WERI-Rb-1 (cell line): ENCODE results near the gene IRF2.

Experiments used
- DNase-seq: peaks from one replicate; pipeline ENCODE4 v3.0.0-alpha.2; 2020
- H3K27ac ChIP-seq: fragments of 250-450 bp; sonication (Bioruptor Pico); 2 replicates; pipeline ENCODE4 v1.5.1; 2020; ENCODE audit warnings: mild to moderate bottlenecking, moderate library complexity
- H3K27me3 ChIP-seq: fragments of 250-450 bp; sonication (Bioruptor Pico); 2 replicates; pipeline ENCODE4 v1.5.1; 2021; ENCODE audit warnings: mild to moderate bottlenecking, low read depth, moderate library complexity; ENCODE audit not compliant: insufficient read depth, severe bottlenecking
- H3K36me3 ChIP-seq: fragments of 250-450 bp; sonication (Bioruptor Pico); 2 replicates; pipeline ENCODE4 v1.5.1; 2020; ENCODE audit warnings: mild to moderate bottlenecking, moderate library complexity
- H3K4me3 ChIP-seq: 2 replicates; pipeline ENCODE4 v1.5.1; 2011; ENCODE audit warnings: low read depth, mild to moderate bottlenecking, control low read depth, low read length
- H3K9me3 ChIP-seq: fragments of 250-450 bp; sonication (Bioruptor Pico); 2 replicates; pipeline ENCODE4 v1.5.1; 2021; ENCODE audit warnings: mild to moderate bottlenecking, moderate library complexity; ENCODE audit not compliant: severe bottlenecking
- CTCF ChIP-seq: IDR thresholded peaks from 2 replicates; pipeline ENCODE4 v1.5.1; 2011; ENCODE audit warnings: low read depth, mild to moderate bottlenecking, control low read depth, inconsistent platforms, low read length

IRF2 gene

DNA sequence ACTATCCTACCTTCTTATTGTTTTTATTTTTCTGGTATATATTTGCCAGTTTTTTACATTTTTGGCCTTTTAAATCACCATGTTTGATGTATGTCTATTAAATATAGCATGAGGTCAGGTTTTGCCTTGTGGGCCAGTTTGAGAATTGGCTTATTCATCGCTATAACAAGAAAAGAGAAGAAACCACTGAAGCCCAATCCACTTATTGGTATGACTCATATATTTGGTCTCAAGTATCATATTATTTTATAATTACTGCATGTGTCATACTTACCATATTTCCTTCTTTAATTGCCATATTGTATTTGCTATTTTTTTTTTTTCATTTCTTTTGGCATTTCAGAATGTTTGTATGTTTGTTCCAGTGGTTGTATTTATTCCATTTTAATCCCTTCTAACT lies 99.3 kb downstream of the IRF2 start:
- no peak for DNase-seq
- Histone ChIP-seq H3K4me3 (no peak overlapping the region), H3K27me3 (no peaks in the 10 kb centered on the region), H3K9me3 (peaks cover 3% of the 10 kb centered on the region), H3K36me3 (no peaks in the 10 kb centered on the region), H3K27ac (no peak overlapping the region)
- no peak for TF ChIP-seq CTCF

DNA sequence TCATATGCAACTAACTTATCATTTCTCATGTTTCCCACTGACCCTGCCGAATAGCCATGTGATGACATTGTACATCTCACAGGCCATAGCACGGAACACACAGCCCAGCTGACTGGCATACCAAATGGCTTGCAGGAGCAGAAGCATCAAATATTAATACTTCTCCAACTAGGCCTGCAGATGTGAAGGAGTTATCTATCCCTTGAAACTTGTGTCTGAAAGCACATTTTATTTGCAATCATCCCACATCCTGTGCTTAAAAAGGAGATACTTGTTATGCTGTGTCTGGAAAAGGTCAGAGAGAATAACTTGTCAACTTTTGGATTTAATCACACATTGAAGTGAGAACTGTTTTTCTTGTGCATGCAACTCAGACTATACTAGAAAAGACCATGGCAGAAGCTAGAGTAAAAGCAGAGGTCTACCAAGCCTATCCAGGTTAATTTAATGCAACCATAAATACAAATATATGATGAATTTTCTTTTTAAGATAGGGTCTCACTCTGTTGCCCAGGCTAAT lies 100.4 kb downstream of the IRF2 start:
- Histone ChIP-seq H3K9me3 (peaks cover 3% of the 10 kb centered on the region), H3K27ac (no peak overlapping the region), H3K36me3 (no peaks in the 10 kb centered on the region), H3K27me3 (no peaks in the 10 kb centered on the region), H3K4me3 (no peak overlapping the region)
- no peak for TF ChIP-seq CTCF
- DNase-seq, result no peak

DNA sequence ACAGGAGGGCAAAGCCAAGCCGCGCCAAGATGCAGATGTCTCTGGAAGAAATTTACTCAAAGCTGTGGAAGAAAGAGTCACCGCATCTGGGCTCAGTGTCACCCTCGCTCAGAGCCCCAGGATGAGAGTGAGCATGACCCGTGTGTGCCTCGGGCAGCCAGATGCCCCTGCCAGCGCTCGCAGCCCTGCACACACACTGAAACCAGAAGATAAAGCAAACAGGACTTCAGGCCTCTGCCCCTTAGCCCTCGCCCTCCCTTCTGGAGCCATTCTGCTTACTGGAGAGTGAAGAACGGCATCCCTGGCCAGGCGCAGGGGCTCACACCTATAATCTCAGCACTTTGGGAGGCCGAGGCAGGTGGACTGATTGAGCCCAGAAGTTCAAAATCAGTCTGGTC lies 103.0 kb downstream of the IRF2 start:
- no peak for DNase-seq
- Histone ChIP-seq H3K27me3 (no peaks in the 10 kb centered on the region), H3K27ac (no peak overlapping the region), H3K36me3 (no peaks in the 10 kb centered on the region), H3K9me3 (peaks cover 3% of the 10 kb centered on the region), H3K4me3 (no peak overlapping the region)
- TF ChIP-seq CTCF, result no peak

DNA sequence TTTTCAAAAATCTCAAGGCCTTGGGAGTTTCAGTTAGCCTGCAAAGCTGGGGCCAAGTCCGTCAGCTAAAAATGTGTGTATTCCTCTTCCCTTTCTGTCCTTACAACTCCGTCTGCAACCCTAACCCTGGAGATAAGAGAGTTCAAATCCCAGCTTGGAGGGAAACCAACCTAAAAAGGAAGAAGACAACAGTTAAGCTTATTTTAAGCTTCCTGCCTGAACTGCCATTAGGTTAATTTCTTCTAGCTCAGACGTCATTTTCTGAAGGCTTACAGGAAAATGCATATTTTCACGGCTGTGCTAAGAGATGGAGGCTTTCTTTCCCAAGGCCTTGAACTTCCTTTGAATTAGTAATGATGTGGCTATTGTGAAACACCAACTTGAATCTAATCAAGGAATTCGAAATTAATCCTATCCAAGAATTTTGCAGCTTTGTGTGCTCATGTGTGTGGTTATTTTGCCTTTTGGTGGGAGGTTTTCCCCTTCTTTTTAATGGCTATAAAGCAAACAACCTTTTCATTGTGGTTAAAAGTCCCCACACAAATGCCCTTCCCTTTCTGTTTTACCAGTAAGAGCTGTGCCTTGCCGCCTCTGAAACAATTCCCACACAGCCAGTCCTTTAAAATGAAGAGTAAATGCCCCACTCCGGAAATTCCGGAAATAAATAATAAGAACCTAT lies 103.5 kb downstream of the IRF2 start:
- no peak for DNase-seq
- Histone ChIP-seq H3K27me3 (no peaks in the 10 kb centered on the region), H3K36me3 (no peaks in the 10 kb centered on the region), H3K4me3 (no peak overlapping the region), H3K9me3 (peaks cover 3% of the 10 kb centered on the region), H3K27ac (no peak overlapping the region)
- no peak for TF ChIP-seq CTCF

DNA sequence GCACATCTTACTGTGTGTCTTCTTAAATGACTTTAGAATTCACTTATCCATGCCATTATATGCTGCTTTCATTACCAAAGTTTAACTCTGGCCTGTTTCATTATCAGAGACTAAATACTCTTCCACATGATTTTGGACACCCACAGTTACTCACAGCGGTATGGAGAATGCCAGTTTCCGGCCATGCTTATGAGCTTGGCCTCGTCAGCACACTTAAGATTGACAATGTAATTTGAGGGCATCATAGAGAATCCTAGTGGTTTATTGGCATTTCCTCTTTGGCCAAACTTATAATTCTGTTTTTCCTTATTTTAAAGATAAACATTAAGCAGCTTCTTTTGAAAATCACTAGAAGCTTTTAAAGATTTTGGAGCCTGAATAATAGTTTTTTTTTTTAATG lies 104.5 kb downstream of the IRF2 start:
- no peak overlapping the region for H3K27ac ChIP-seq
- DNase-seq, result no peak
- peaks cover 3% of the 10 kb centered on the region for H3K9me3 ChIP-seq
- H3K4me3 ChIP-seq, result no peak overlapping the region
- H3K27me3 ChIP-seq, result no peaks in the 10 kb centered on the region
- TF ChIP-seq CTCF, result no peak
- H3K36me3 ChIP-seq, result no peaks in the 10 kb centered on the region

DNA sequence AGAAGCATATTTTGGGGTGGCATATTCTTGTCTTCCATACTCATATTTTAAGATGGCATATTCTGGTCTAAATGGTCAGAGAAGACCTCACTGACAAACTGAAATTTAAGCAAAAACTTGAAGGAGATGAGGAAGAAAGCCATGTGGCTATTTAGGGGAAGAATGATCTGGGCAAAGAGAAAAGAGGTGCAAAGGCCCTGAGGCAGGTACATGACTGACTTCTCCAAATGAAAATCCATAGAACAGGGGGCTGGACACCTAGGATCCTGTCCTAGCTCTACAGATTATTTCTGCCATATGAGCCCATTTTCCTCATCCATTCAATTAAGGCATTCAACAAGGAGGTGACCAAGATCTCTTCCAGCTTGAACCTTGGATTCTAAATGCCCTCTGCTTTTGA lies 105.6 kb downstream of the IRF2 start:
- H3K4me3 ChIP-seq, result no peak overlapping the region
- H3K9me3 ChIP-seq, result peaks cover 2% of the 10 kb centered on the region
- DNase-seq, result no peak
- H3K27me3 ChIP-seq, result no peaks in the 10 kb centered on the region
- no peaks in the 10 kb centered on the region for H3K36me3 ChIP-seq
- no peak overlapping the region for H3K27ac ChIP-seq
- no peak for TF ChIP-seq CTCF
